GM19372 (cell line): ENCODE measurements around the gene SEPTIN14.
"Not testable (repeated sequence)": the region's sequence is repeated elsewhere in the genome, so short reads cannot be mapped to it uniquely, and the experiment has no call there.

Experiments used
- ATAC-seq: cut with Tn5 transposase; IDR thresholded peaks from one replicate; pipeline ENCODE4 v1.9.1; 2021; ENCODE audit warnings: mild to moderate bottlenecking, low read depth, moderate library complexity; ENCODE audit not compliant: unreplicated experiment

Gene SEPTIN14

DNA sequence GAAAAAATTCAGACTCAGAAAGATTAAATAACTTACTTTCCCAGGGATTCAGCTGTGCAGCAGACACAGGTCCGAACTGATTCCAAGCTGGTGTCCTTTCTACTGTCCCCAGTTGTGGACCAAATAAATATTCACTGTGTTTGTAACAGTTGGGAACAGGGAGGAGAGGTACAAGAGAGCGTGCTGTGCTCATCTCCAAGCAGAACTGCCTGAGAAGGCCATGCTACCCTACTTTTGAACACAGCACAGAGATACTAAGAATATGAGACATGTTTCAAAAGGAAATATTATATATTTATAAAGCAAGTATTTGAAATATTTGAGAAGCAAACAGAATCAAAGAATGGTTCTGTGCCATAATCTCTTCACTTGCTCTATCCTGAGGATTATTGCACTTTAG, at the start of gene SEPTIN14:
TSS of gene SEPTIN14 (minus strand) at position 101 of the 400 bp plus-strand sequence. CDS start 756 bp downstream, outside the sequence.
- not testable (repeated sequence) for ATAC-seq

DNA sequence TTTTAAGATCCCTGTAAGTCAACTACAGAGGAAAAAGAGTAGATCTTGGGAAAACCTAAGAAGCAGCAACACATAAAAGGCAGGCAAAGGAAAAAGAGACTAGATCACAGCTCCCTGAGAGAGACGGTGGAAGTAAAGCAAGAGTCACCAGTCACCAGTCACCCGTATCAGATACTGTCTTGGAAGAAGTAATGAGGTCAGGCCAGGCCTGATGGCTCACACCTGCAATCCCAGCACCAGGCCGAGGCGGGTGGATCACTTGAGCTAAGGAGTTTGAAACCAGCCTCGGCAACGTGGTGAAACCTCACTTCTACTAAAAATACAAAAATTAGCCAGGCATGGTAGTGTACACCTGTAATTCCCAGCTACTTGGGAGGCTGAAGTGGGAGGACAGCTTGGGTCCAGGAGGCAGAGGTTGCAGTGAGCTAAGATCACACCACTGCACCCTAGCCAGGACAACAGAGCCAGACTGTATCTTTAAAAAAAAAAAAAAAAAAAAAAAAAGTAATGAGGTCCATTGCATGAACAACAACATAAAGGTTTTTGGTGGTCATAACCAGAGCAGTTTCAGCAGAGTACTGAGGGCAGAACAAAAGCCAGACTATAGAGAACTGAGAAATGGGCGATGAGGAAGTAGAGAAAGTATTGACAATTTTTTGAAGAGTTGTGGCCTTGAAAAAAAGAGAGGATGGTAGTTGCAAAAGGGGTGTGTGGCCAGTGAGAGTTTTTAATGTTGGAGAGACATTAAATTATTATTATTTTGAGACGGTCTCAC, 41.6 kb upstream of the SEPTIN14 start:
- peak; percentile 98 for ATAC-seq

DNA sequence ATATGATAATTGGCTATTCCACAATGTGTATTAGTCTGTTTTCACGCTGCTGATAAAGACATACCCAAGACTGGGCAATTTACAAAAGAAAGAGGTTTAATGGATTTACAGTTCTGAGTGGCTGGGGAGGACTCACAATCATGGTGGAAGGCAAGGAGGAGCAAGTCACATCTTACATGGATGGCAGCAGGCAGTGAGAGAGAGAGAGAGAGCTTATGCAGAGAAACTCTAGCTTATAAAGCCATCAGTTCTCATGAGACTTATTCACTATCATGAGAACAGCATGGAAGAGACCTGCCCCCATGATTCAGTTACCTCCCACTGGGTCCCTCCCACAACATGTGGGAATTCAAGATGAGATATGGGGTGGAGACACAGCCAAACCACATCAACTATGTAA, 38.5 kb upstream of the SEPTIN14 start:
- not testable (repeated sequence) for ATAC-seq

DNA sequence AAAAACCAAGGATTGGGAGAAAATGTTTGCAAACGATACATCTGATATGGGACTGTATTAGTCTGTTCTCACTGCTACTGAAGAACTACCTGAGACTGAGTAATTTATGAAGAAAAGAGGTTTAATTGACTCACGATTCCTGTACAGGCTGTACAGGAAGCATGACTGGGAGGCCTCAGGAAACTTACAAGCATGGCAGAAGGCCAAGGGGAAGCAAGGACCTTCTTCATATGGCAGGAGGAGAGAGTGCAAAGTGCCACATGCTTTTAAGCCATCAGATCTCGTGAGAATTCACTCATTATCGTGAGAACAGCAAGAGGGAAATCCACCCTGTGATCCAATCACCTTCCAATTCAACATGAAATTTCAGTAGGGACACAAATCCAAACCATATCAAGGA, 35.7 kb upstream of the SEPTIN14 start:
- no peak for ATAC-seq

DNA sequence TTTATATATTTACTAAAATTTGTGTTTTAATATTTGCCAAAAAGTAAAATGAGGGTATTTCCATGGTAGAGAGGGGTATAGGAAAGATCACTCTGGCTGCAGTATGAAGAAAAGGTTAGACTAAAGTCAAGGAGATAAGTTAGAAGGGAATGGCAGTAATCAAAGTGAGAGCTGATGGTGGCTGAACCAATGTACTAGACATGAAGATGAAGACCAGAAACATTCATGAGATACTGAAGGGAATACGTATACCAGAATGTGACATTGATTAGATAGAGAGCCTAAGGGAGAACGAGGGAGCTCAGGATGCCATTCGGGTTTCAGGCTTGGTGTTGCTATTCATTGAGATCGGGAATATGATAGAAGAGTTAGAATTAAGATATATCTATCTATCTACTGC, 32.5 kb upstream of the SEPTIN14 start:
- no peak for ATAC-seq

DNA sequence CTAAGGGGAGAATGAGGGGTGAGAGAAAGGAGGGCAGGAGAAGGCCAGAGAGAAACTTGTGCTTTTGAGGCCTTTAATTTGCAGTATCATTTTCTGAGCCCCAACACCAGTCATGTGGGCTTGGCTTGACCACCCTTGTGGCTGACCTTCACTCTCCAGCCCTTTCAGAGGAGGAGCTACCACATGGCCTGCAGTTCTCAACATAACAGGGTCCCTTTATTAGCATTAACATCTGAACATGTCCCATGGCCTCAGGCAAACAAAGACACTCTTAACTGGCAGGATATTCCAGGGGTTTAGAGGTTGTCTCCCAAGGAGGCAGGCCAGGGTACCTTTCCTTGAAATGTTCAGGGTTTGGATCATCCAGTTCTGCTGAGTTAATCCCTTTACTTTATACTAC, 31.4 kb upstream of the SEPTIN14 start:
- no peak for ATAC-seq

DNA sequence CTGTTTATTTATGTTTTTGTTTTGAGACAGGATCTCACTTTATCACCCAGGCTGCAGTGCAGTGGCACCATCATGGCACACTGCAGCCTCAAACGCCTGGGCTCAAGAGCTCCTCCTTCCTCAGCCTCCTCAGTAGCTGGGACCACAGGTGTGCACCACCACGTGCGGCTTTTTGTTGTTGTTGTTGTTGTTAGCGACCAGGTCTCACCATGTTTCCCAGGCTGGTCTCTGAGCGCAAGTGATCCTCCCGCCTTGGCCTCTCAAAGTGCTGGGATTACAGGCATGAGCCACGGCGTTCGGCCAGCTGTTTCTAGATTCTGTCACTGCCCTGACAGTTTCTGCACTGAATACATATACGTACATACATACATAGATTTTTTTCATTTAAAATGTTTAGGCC, 25.8 kb upstream of the SEPTIN14 start:
- not testable (repeated sequence) for ATAC-seq

DNA sequence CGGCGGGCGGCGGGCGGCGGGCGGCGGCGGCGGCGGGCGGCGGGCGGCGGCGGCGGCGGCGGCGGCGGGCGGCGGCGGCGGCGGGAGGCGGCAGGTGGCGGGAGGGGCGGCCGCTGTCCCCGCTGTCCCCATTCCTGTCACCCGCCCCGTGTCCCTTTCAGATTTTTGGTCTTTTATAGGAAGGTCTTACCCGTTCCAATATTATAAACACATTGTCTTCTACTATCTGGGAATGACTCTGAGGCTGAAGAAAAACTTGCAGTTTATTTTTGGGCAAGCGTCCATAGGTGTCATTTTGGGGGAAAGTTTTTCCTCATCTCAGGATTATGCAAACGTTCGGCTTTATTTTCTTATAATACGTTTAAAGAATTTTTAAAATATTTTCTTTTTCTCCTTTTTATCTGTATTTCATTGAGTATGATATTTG, 25.3 kb upstream of the SEPTIN14 start:
- no peak for ATAC-seq

DNA sequence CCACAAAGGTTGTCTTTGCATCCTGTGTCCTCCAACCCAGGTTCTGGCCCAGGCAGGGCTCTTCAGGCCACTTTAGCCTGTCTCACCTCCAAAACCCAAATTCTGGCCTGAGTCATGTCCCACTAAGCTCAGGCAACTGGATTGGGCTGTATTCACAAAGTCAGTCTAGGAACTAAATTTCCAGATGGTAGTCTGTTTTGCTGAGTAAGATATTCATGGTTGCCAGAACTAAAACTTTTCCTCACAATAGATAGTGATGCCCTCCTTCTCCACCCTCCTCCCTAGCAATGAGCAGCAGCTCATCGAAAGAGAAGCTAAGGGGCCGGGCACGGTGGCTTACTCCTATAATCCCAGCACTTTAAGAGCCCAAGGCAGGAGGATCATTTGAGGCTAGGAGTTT, 21.8 kb upstream of the SEPTIN14 start:
- ATAC-seq = no peak

DNA sequence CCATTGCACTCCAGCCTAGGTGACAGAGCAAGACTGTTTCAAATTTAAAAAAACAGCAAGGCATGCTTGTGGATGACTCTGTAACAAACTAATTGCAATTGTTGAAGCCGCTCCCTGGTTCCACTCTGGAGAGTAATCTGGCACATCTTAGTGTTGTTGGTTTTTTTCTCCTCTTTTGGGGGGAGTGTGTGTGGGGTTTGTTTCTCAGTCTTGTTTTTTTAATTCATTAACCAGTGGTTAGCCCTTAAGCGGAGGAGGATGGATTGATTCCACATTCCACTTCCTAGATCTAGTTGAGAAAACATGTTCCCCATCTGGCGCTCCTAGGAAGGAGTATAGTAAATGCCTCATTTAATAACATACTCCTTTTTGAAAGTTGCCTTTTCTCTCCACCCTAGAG, 16.1 kb upstream of the SEPTIN14 start:
- ATAC-seq = no peak

DNA sequence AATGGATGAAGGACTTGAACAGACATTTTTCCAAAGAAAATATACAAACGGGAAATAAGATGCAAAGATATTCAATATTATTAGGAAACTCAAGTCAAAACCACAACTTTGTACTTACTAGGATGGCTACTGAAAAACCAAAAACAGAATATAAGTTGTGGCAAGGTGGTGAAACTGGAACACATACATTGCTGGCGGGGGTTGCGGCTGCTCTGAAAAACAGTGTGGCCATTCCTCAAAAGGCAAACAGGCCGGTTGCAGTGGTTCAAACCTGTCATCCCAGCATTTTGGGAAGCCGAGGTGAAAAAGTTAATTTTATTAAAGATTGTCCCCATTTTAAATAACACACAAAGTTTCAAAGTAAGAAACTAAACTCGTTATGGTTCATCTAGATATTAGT, 14.8 kb upstream of the SEPTIN14 start:
- no peak for ATAC-seq

DNA sequence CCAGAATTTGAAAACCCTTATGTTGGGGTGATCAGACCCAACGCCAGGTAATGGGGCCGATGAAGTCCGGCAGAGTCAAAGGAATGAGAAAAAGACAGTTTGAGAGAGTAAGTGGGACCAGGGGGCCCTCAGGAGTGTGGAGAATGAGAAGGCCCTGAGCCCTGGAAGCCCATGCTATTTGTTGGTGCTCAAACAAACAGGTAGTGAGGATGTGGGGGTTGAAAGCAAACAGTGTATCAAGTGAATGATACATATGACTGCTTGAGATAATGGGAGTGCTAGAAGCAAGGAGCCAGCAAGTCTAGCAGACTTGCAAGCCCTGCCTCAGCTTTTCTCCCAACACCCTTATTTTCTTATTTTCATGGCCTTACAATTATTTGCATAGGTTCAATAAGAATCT, 11.2 kb upstream of the SEPTIN14 start:
- ATAC-seq = no peak

DNA sequence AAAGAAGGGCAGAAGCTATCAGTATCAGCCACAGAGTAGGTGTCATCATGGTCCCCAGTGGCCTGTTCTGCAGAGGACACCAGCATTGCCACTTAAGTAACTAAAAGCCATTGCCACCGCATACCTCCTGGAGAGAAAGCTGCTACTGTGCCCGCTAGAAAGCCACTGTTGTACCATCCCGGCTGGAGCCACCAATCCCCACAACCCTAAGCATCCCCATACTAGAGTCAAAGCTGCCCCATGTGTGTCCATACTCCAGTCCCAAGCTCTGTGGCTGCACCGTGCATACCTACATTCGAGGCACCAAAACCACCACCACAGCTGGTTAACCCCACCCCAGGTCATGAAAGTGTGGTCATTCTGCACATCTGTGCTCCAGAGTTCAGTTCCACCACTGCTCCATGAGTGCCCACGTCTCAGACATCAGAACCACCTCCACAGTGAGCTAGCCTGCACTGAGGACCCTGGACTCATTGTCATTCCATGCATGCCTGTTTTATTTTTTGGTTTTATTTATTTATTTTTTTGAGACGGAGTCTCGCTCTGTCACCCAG, 9.5 kb upstream of the SEPTIN14 start:
- no peak for ATAC-seq

DNA sequence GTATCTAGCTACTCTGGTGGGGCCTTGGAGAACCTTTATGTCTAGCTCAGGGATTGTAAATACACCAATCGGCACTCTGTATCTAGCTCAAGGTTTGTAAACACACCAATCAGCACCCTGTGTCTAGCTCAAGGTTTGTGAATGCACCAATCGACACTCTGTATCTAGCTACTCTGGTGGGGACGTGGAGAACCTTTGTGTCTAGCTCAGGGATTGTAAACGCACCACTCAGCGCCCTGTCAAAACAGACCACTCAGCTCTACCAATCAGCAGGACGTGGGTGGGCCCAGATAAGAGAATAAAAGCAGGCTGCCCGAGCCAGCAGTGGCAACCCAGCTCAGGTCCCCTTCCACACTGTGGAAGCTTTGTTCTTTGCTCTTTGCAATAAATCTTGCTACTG, 6.4 kb upstream of the SEPTIN14 start:
- not testable (repeated sequence) for ATAC-seq

DNA sequence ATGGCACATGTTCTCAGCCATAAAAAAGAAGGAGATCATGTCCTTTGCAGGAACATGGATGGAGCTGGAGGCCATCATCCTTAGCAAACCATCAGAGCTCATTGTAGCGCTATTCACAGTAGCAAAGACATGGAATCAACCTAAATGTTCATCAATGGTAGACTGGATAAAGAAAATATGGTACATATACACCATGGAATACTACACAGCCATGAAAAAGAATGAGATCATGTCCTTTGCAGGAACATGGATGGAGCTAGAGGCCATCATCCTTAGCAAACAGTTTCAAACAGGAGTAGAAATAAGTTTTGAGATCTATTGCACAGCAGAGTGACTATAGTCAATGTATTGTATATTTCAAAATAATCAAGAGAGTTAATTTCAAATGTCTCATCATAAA, 17.4 kb downstream of the SEPTIN14 start:
- ATAC-seq = not testable (repeated sequence)

DNA sequence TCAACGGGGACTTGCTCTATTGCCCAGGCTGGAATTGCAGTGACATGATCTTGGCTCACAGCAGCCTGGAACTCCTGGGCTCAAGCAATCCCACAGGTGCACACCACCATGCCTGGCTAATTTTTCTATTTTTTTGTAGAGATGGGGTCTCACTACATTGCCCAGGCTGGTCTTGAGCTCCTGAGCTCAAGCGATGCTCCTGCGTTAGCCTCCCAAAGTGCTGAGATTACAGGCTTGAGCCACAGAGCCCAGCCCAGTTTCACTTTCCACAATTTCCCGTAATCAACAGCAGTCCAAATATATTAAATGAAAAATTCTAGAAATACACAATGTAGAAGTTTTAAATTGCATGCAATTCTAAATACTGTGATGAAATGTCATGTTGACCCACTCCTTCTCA, 24.0 kb downstream of the SEPTIN14 start:
- ATAC-seq = no peak

DNA sequence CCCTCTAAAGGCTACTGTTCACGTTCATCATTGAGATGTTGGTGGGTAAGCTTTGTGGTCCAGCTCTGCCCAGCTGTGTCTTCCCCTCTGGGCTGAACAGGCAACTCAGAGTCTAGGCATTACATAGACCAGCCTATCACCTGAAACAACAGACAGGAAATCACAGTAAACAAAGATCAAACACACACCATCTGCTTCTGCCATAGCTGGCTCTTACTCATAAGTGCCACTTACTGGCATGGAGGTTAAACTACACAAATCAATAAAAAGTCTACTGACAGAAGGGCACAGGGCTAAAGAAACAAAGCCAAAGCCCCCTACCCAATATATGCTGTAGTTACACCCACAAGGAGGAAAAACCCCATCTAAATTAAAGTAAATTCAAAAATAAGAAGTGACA, 35.0 kb downstream of the SEPTIN14 start:
- ATAC-seq = no peak

DNA sequence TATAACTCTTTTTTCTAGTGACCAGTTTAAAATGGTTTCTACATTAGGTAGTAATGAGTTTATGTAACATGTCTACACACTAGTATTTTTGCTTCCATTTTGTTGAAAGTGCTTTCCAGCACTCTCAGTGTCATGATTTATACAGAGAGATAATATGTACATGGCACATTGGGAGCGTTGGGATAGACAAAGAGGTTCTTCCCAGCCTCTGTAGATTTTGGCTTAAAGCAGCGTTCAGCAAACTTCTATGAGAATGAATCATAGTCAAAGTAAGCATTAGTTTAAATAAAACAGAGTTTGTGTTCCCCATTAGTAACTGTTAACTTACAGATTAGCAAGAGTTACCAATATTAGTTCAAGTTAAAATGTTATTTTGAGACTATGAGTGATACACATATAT, 43.9 kb downstream of the SEPTIN14 start:
- no peak for ATAC-seq

DNA sequence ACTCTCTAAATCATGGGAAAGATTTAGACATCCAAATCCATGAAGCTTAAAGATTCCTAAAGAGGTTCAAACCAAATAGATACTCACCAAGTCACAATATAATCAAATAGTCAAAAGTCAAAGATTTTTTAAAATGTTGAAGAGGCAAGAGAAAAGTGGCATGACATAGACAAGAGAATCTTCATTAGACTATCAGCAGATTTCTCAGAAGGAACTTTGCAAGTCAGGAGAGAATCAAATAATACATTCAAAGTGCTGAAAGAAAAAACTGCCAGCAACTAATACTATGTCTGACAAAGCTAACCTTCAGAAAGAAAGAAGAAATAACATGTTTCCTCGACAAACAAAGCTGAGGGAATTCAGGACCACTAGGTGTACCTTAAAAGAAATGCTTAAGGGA, 65.3 kb downstream of the SEPTIN14 start:
- not testable (repeated sequence) for ATAC-seq

DNA sequence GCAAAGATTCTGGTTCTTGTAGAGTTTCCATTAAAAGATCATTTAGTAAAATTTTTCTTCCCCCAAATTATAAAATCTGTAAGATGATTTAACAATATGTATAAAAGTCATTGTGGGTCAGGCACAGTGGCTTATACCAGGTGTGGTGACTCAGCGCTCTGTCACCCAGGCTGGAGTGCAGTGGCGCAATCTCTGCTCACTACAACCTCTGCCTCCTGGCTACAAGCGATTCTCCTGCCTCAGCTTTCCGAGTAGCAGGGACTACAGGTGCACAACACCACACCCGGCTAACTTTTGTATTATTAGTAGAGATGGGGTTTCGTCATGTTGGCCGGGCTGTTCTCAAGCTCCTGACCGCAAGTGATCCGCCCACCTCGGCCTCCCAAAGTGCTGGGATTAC, 68.0 kb downstream of the SEPTIN14 start:
- no peak for ATAC-seq

DNA sequence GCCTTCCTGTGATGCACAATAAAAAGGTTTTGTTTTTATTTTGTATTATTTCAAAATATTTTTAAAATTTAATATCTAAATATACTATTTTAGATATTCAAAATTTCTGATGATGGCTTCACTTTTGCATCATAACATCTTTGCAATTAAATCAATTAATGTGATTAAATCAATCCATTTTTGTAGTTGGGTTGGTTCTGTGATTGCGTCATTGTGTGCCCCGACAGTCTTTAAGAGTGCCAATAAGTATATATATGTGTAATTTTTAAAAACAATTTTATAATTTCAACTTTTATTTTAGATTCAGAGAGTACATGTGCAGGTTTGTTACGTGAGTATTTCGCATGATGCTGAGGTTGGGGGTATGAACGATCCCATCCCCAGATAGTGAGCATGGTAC, 70.5 kb downstream of the SEPTIN14 start:
- no peak for ATAC-seq

DNA sequence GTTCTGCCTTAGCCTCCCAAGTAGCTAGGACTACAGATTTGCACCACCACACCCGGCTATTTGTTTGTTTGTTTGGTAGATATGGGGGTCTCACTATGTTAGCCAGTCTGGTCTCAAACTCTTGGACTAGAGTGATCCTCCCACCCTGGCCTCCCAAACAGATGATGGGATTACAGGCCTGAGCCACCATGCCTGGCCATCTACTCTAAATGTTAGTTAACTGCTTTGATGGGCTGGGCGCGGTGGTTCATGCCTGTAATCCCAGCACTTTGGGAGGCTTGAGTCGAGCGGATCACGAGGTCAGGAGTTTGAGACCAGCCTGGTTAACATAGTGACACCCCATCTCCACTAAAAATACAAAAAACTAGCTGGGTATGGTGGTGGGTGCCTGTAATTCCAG, 74.8 kb downstream of the SEPTIN14 start:
- no peak for ATAC-seq
